NCI-H748 treated with DMSO at 0.1 percent for 48 hours (cell line): Measurements from ENCODE around the gene FAM209B.
A peak's percentile ranks its signal among the peaks of the same experiment; 100 is the strongest.
"Not testable (repeated sequence)": the region's sequence is repeated elsewhere in the genome, so short reads cannot be mapped to it uniquely, and the experiment has no call there.

Source experiments
- DNase-seq: peaks from one replicate; lab custom pipeline; 2025; lab: John Stamatoyannopoulos, UW

FAM209B gene

GRCh38 chr20:56540415-56540814 lies 7.4 kb downstream of the FAM209B start:
- DNase-seq: no peak

GRCh38 chr20:56542489-56543030 lies 9.5 kb downstream of the FAM209B start:
- no peak for DNase-seq

GRCh38 chr20:56551571-56551970 lies 18.5 kb downstream of the FAM209B start:
- no peak for DNase-seq

GRCh38 chr20:56552911-56553629 lies 20.0 kb downstream of the FAM209B start:
- no peak for DNase-seq

GRCh38 chr20:56554869-56555268 lies 21.8 kb downstream of the FAM209B start:
- DNase-seq: peak; percentile 1

GRCh38 chr20:56558968-56559367 lies 25.9 kb downstream of the FAM209B start:
- DNase-seq: no peak

GRCh38 chr20:56564526-56564925 lies 31.5 kb downstream of the FAM209B start:
- DNase-seq: not testable (repeated sequence)

- DNase-seq: no peak
Observed at GRCh38 chr20:56565511-56565910, 32.5 kb downstream of the FAM209B start.

GRCh38 chr20:56566621-56567020 lies 33.6 kb downstream of the FAM209B start:
- DNase-seq: peak; percentile 0

- DNase-seq: no peak
Observed at GRCh38 chr20:56570832-56571231, 37.8 kb downstream of the FAM209B start.

- DNase-seq: no peak
Observed at GRCh38 chr20:56572172-56572571, 39.1 kb downstream of the FAM209B start.

- DNase-seq: no peak
Observed at GRCh38 chr20:56573986-56574385, 40.9 kb downstream of the FAM209B start.

GRCh38 chr20:56574531-56575142 lies 41.6 kb downstream of the FAM209B start:
- DNase-seq: no peak

- DNase-seq: no peak
Observed at GRCh38 chr20:56575157-56575556, 42.1 kb downstream of the FAM209B start.

- no peak for DNase-seq
Observed at GRCh38 chr20:56575961-56576360, 42.9 kb downstream of the FAM209B start.

GRCh38 chr20:56579301-56579710 lies 46.3 kb downstream of the FAM209B start:
- no peak for DNase-seq

- no peak for DNase-seq
Observed at GRCh38 chr20:56580226-56580625, 47.2 kb downstream of the FAM209B start.

- DNase-seq: no peak
Observed at GRCh38 chr20:56581701-56582100, 48.7 kb downstream of the FAM209B start.

- DNase-seq: no peak
Observed at GRCh38 chr20:56582542-56582941, 49.5 kb downstream of the FAM209B start.

- DNase-seq: no peak
Observed at GRCh38 chr20:56584916-56585315, 51.9 kb downstream of the FAM209B start.
